Osteoblast (primary cell): ENCODE results near the gene KCTD1. TPM values are rescaled to one million over a fixed set of nuclear protein-coding genes. Genes with fewer than 3 reads are reported as not detected.

Experiments
- DNase-seq: peaks from one replicate; pipeline ENCODE4 v3.0.0; 2011; ENCODE audit warnings: low spot score, mixed read lengths; ENCODE audit not compliant: insufficient read length; ENCODE audit errors: missing footprints
- H2AFZ ChIP-seq: 2 replicates; pipeline ENCODE4 v1.6.0; 2011; ENCODE audit warnings: mild to moderate bottlenecking, low read length
- H3K27ac ChIP-seq: 2 replicates; pipeline ENCODE4 v1.5.1; 2011; ENCODE audit warnings: mild to moderate bottlenecking, low read depth, low read length, moderate library complexity
- H3K27me3 ChIP-seq: 2 replicates; pipeline ENCODE4 v1.6.0; 2012; ENCODE audit warnings: mild to moderate bottlenecking, control low read depth, inconsistent platforms, low read length, moderate library complexity; ENCODE audit not compliant: insufficient read depth
- H3K36me3 ChIP-seq: 2 replicates; pipeline ENCODE4 v1.5.1; 2011; ENCODE audit warnings: mild to moderate bottlenecking, low read length, control low read depth, moderate library complexity; ENCODE audit not compliant: insufficient read depth
- H3K4me1 ChIP-seq: 2 replicates; pipeline ENCODE4 v1.5.1; 2011; ENCODE audit warnings: mild to moderate bottlenecking, low read length, control low read depth, moderate library complexity; ENCODE audit not compliant: insufficient read depth
- H3K4me2 ChIP-seq: 2 replicates; pipeline ENCODE4 v1.6.0; 2011; ENCODE audit warnings: mild to moderate bottlenecking, low read length; ENCODE audit not compliant: insufficient read depth
- H3K4me3 ChIP-seq: fragments of 200-600 bp; sonication (generic); 3 replicates; pipeline ENCODE4 v1.5.1; 2012; ENCODE audit warnings: mild to moderate bottlenecking, low read length, inconsistent platforms; ENCODE audit not compliant: insufficient read depth
- H3K79me2 ChIP-seq: 2 replicates; pipeline ENCODE4 v1.6.0; 2012; ENCODE audit warnings: mild to moderate bottlenecking, low read length, control low read depth, inconsistent platforms; ENCODE audit not compliant: insufficient read depth
- H3K9me3 ChIP-seq: 2 replicates; pipeline ENCODE4 v1.5.1; 2011; ENCODE audit warnings: low read depth, low read length, control low read depth
- H4K20me1 ChIP-seq: 2 replicates; pipeline ENCODE4 v1.6.0; 2012; ENCODE audit warnings: mild to moderate bottlenecking, low read length, control low read depth; ENCODE audit not compliant: insufficient read depth
- total RNA-seq: library from RNA; depleted of rRNA; stranded (reverse); fragments of >200 nt; gene quantifications from 2 replicates; pipeline ENCODE4 v1.2.3, GENCODE V29; 2012
- TF ChIP-seq, protein P1 (sequence below): IDR thresholded peaks from 2 replicates; pipeline ENCODE4 v1.5.1; 2011; ENCODE audit warnings: mild to moderate bottlenecking, low read depth, low read length, moderate library complexity; ENCODE audit errors: extremely low read depth

Gene KCTD1
- total RNA-seq, 1 donor: 14.8 TPM

DNA sequence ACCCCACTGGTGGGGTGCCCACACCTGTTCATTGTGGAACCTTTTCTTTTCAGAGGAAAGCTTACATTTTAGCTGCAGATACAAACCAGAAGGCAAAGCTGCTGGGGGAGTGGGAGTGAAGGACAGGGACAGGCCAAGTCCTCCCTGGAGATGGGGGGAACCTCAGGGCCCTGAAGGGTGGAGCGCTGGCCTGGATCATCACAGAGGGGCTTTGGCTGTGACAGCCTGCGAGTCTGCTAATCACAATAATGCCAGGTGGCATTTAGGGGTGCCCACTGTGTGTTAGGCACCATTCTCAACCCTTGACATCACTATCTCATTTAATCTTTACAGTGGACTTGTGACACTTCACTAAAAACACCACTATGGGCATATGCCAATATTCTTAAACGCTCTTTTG is 27.4 kb downstream of the KCTD1 start:
- no peak overlapping the region for H3K27ac ChIP-seq
- H3K4me3 ChIP-seq: no peak overlapping the region
- no peaks in the 10 kb centered on the region for H3K4me1 ChIP-seq
- H2AFZ ChIP-seq: no peak overlapping the region
- no peaks in the 10 kb centered on the region for H3K9me3 ChIP-seq
- no peaks in the 10 kb centered on the region for H3K79me2 ChIP-seq
- no peaks in the 10 kb centered on the region for H3K27me3 ChIP-seq
- no peak overlapping the region for H3K4me2 ChIP-seq
- no peaks in the 10 kb centered on the region for H4K20me1 ChIP-seq
- no peaks in the 10 kb centered on the region for H3K36me3 ChIP-seq
- TF ChIP-seq, protein P1, sequence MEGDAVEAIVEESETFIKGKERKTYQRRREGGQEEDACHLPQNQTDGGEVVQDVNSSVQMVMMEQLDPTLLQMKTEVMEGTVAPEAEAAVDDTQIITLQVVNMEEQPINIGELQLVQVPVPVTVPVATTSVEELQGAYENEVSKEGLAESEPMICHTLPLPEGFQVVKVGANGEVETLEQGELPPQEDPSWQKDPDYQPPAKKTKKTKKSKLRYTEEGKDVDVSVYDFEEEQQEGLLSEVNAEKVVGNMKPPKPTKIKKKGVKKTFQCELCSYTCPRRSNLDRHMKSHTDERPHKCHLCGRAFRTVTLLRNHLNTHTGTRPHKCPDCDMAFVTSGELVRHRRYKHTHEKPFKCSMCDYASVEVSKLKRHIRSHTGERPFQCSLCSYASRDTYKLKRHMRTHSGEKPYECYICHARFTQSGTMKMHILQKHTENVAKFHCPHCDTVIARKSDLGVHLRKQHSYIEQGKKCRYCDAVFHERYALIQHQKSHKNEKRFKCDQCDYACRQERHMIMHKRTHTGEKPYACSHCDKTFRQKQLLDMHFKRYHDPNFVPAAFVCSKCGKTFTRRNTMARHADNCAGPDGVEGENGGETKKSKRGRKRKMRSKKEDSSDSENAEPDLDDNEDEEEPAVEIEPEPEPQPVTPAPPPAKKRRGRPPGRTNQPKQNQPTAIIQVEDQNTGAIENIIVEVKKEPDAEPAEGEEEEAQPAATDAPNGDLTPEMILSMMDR: no peak
- no peak for DNase-seq

DNA sequence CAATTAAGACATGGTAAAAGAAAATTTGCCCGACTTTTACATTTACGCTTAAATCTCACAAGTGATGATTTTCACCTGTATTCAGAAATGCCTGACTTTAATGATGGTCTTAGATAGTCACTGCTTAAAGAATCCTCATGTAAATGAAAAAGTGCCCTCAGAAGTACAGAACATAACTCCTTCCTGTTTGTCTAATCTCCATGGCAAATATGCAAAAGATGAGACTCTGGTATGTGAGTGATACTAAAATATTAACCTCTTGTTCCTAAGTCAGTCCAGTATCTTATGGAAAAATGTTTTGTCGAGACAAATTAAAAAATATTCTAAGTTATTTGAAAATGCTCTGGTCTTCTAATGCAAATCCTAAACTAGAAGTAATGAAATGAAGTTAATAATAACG is 29.2 kb downstream of the KCTD1 start:
- Histone ChIP-seq H3K4me3 (no peak overlapping the region), H2AFZ (no peak overlapping the region), H4K20me1 (no peaks in the 10 kb centered on the region)

DNA sequence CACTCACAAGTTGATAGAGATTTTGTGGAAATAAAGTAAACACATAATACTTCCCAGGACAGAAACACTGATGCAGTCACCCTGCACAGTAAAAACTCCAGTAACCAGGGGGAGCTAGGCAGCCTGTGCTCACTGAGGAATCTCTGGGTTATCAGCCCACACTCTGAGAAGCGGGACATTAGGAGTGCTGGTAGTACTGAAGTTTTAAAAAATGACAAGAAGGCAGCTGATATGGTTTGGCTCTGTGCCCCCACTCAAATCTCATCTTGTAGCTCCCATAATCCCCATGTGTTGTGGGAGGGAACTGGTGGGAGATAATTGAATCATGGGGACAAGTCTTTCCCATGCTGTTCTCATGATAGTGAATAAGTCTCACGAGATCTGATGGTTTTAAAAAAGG is 31.4 kb downstream of the KCTD1 start:
- H3K27me3 ChIP-seq: no peaks in the 10 kb centered on the region
- DNase-seq: no peak
- TF ChIP-seq, protein P1: no peak

More for the DNA sequence above, 29.2 kb downstream of the KCTD1 start:
- H3K36me3 ChIP-seq: no peaks in the 10 kb centered on the region
- TF ChIP-seq, protein P1: no peak
- H3K27me3 ChIP-seq: no peaks in the 10 kb centered on the region
- no peak overlapping the region for H3K27ac ChIP-seq
- no peaks in the 10 kb centered on the region for H3K79me2 ChIP-seq
- H3K4me1 ChIP-seq: peaks cover 4% of the 10 kb centered on the region
- no peaks in the 10 kb centered on the region for H3K9me3 ChIP-seq
- H3K4me2 ChIP-seq: no peak overlapping the region
- DNase-seq: no peak

DNA sequence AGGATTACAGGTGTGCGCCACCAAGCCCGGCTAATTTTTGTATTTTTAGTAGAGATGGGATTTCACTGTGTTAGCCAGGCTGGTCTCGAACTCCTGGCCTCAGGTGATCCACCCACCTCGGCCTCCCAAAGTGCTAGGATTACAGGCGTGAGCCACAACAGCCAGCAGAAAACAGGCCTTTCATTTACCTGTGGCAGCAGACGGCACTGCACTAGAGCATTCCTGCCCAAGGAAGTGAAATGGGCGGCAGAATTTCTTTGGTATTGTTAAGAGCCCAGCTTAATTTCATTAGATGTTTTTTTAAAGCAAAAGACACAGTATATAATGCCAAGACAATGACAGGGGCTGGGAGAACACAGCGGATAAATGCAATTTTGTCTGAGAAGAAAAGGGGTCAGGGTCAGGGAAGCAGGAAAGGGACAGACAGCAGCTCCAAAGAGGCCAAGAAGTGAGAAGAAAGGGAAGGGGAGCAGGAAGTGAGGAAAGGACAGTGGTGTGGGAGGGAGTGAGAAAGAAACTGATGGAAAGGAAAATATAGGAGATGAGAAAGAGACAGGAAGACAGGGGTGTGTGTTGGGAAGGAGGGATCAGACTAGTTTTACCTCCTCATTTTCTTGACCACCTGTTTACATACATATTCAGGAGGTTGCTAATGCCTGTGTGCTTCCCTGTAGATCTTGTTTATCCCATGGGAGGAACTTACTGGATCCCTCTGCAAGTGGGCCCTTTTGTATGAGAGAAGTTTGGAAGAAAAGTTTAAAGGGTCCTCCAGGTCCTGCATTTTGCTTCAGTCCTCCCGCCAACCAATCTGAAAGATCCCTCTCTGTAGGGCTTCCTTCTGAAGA is 32.5 kb downstream of the KCTD1 start:
- Histone ChIP-seq H3K4me2 (no peak overlapping the region), H3K36me3 (no peaks in the 10 kb centered on the region), H3K27ac (no peak overlapping the region), H2AFZ (no peak overlapping the region), H3K79me2 (no peaks in the 10 kb centered on the region), H3K4me3 (no peak overlapping the region), H3K27me3 (no peaks in the 10 kb centered on the region), H4K20me1 (no peaks in the 10 kb centered on the region), H3K9me3 (no peaks in the 10 kb centered on the region), H3K4me1 (peaks cover 10% of the 10 kb centered on the region)
- no peak for DNase-seq
- TF ChIP-seq, protein P1: no peak

More for the DNA sequence above, 31.4 kb downstream of the KCTD1 start:
- H3K9me3 ChIP-seq: no peaks in the 10 kb centered on the region
- H3K4me3 ChIP-seq: no peak overlapping the region
- no peak overlapping the region for H3K27ac ChIP-seq
- no peak overlapping the region for H2AFZ ChIP-seq
- peaks cover 10% of the 10 kb centered on the region for H3K4me1 ChIP-seq
- H3K36me3 ChIP-seq: no peaks in the 10 kb centered on the region
- H3K4me2 ChIP-seq: no peak overlapping the region
- no peaks in the 10 kb centered on the region for H3K79me2 ChIP-seq
- H4K20me1 ChIP-seq: no peaks in the 10 kb centered on the region
